H1 (cell line): ENCODE data around the gene CEBPA. TPM values are rescaled to one million over a fixed set of nuclear protein-coding genes. Genes with fewer than 3 reads are reported as not detected.

Source experiments
- CTCF ChIA-PET: fragments of 300-600 bp; sonication (Branson Sonifier 250); formaldehyde crosslinking; loops from one replicate; lab custom pipeline; 2021; ENCODE audit not compliant: partially characterized antibody; lab: Charles Lee
- POLR2A ChIA-PET: fragments of 300-600 bp; sonication (Branson Sonifier 250); formaldehyde crosslinking; loops from one replicate; lab custom pipeline; 2021; ENCODE audit warnings: inconsistent platforms; ENCODE audit not compliant: partially characterized antibody; lab: Charles Lee
- DNase-seq, 2 experiments: peaks; one replicate each; pipeline versions ENCODE4 v3.0.0 to v3.0.0-alpha.2; 2010 to 2022; ENCODE audit warnings: low spot score in 2 of 2, low read depth in 1 of 2, mixed read lengths in 1 of 2
- FAIRE-seq: peaks from 2 replicates; lab custom pipeline; 2011; peaks lifted over from hg19 to GRCh38; lab: Jason Lieb, UNC
- H2AFZ ChIP-seq: 2 replicates; pipeline ENCODE4 v1.8.1; 2012; ENCODE audit warnings: low read length, inconsistent platforms
- H2AK5ac ChIP-seq: 2 replicates; pipeline ENCODE4 v1.6.1; 2013; ENCODE audit warnings: low read depth, low read length
- H2BK120ac ChIP-seq: replicated peaks from 2 replicates; pipeline ENCODE3; 2013; ENCODE audit warnings: low read depth, low read length, inconsistent platforms
- H2BK12ac ChIP-seq: 2 replicates; pipeline ENCODE4 v1.6.1; 2013; ENCODE audit warnings: low read depth, low read length
- H2BK15ac ChIP-seq: 2 replicates; pipeline ENCODE4 v1.6.1; 2013; ENCODE audit warnings: low read length
- H2BK20ac ChIP-seq: 2 replicates; pipeline ENCODE4 v1.6.1; 2013; ENCODE audit warnings: low read length
- H2BK5ac ChIP-seq: 2 replicates; pipeline ENCODE4 v1.6.1; 2013; ENCODE audit warnings: low read depth, low read length
- H3K14ac ChIP-seq: 2 replicates; pipeline ENCODE4 v1.6.1; 2013; ENCODE audit warnings: inconsistent platforms; ENCODE audit not compliant: insufficient read length
- H3K18ac ChIP-seq: 2 replicates; pipeline ENCODE4 v1.6.1; 2013; ENCODE audit warnings: low read length; ENCODE audit errors: extremely low read depth
- H3K23ac ChIP-seq: 2 replicates; pipeline ENCODE4 v1.6.1; 2013; ENCODE audit warnings: inconsistent platforms; ENCODE audit not compliant: insufficient read length
- H3K23me2 ChIP-seq: 2 replicates; pipeline ENCODE4 v1.6.1; 2013; ENCODE audit warnings: low read depth, low read length
- H3K27ac ChIP-seq: 2 replicates; pipeline ENCODE4 v1.6.1; 2011; ENCODE audit warnings: low read depth, low read length, inconsistent platforms
- H3K27me3 ChIP-seq, 4 experiments: replicated peaks in 1 of 4; 1 replicate in 1 of 4; 2 replicates in 3 of 4; pipeline versions ENCODE4 v1.6.1 to v1.8.1; 2011 to 2013; ENCODE audit warnings: low read length in 3 of 4, mild to moderate bottlenecking in 3 of 4, inconsistent platforms in 2 of 4, mixed read lengths in 2 of 4, moderate library complexity in 1 of 4; ENCODE audit not compliant: control insufficient read depth in 3 of 4, insufficient read depth in 3 of 4; ENCODE audit errors: extremely low read depth in 1 of 4
- H3K36me3 ChIP-seq, 4 experiments: 2 replicates each; pipeline versions ENCODE4 v1.6.1 to v1.8.1; 2011 to 2013; ENCODE audit warnings: mild to moderate bottlenecking in 4 of 4, low read length in 3 of 4, moderate library complexity in 2 of 4, control low read depth in 1 of 4, inconsistent platforms in 1 of 4; ENCODE audit not compliant: insufficient read depth in 4 of 4, control insufficient read depth in 2 of 4
- H3K4ac ChIP-seq: replicated peaks from 2 replicates; pipeline ENCODE3; 2013; ENCODE audit warnings: low read length, low read depth, mixed read lengths, inconsistent platforms; ENCODE audit not compliant: insufficient read length
- H3K4me1 ChIP-seq, 4 experiments: replicated peaks in 1 of 4; 1 replicate in 1 of 4; 2 replicates in 3 of 4; pipeline versions ENCODE4 v1.6.1 to v1.8.1; 2011 to 2013; ENCODE audit warnings: low read length in 3 of 4, inconsistent platforms in 2 of 4, mixed read lengths in 1 of 4; ENCODE audit not compliant: insufficient read depth in 4 of 4, control insufficient read depth in 3 of 4
- H3K4me2 ChIP-seq, 2 experiments: 2 replicates each; pipeline versions ENCODE4 v1.6.1 to v1.8.1; 2011 to 2013; ENCODE audit warnings: low read depth in 2 of 2, low read length in 2 of 2, control low read depth in 1 of 2, inconsistent platforms in 1 of 2, mild to moderate bottlenecking in 1 of 2; ENCODE audit not compliant: insufficient read depth in 1 of 2
- H3K4me3 ChIP-seq, 4 experiments: fragments of 200-600, 300-600 bp in 1 of 4; sonication (generic), shearing (Covaris generic), sonication (Bioruptor Twin) in 1 of 4; 2 replicates each; pipeline versions ENCODE4 v1.5.1 to v1.8.1; 2011 to 2016; ENCODE audit warnings: low read length in 4 of 4, low read depth in 3 of 4, control low read depth in 2 of 4, inconsistent platforms in 2 of 4, mild to moderate bottlenecking in 2 of 4, mixed read lengths in 1 of 4, moderate library complexity in 1 of 4; ENCODE audit not compliant: insufficient read depth in 2 of 4; ENCODE audit errors: extremely low read depth in 1 of 4
- H3K56ac ChIP-seq: replicated peaks from 2 replicates; pipeline ENCODE3; 2013; ENCODE audit warnings: low read depth, mild to moderate bottlenecking, mixed read lengths, low read length, inconsistent platforms; ENCODE audit not compliant: insufficient read length
- H3K79me1 ChIP-seq: 2 replicates; pipeline ENCODE4 v1.6.1; 2013; ENCODE audit warnings: low read depth, low read length, control low read depth
- H3K79me2 ChIP-seq, 2 experiments: 2 replicates each; pipeline versions ENCODE4 v1.6.1 to v1.8.1; 2012 to 2013; ENCODE audit warnings: low read length in 2 of 2, mild to moderate bottlenecking in 2 of 2, inconsistent platforms in 1 of 2; ENCODE audit not compliant: insufficient read depth in 2 of 2, control insufficient read depth in 1 of 2
- H3K9ac ChIP-seq, 4 experiments: replicated peaks in 1 of 4; 1 replicate in 1 of 4; 2 replicates in 3 of 4; pipeline versions ENCODE4 v1.6.1 to v1.8.1; 2011 to 2013; ENCODE audit warnings: low read depth in 3 of 4, low read length in 3 of 4, control low read depth in 2 of 4, mild to moderate bottlenecking in 2 of 4, moderate library complexity in 2 of 4, inconsistent platforms in 1 of 4; ENCODE audit errors: extremely low read depth in 1 of 4
- H3K9me3 ChIP-seq, 2 experiments: 2 replicates each; pipeline versions ENCODE4 v1.6.1 to v1.8.1; 2012 to 2013; ENCODE audit warnings: mild to moderate bottlenecking in 2 of 2, moderate library complexity in 2 of 2, control low read depth in 1 of 2, inconsistent platforms in 1 of 2, low read depth in 1 of 2, low read length in 1 of 2, mixed read lengths in 1 of 2; ENCODE audit not compliant: insufficient read depth in 2 of 2
- H4K20me1 ChIP-seq, 2 experiments: replicated peaks in 1 of 2; 2 replicates each; pipeline versions ENCODE3 to v1.8.1; 2011 to 2013; ENCODE audit warnings: inconsistent platforms in 2 of 2, low read length in 2 of 2, mild to moderate bottlenecking in 1 of 2; ENCODE audit not compliant: insufficient read depth in 2 of 2, control insufficient read depth in 1 of 2
- H4K5ac ChIP-seq: 2 replicates; pipeline ENCODE4 v1.6.1; 2013; ENCODE audit warnings: low read length, low read depth, mixed read lengths, inconsistent platforms; ENCODE audit not compliant: insufficient read length
- H4K8ac ChIP-seq: 2 replicates; pipeline ENCODE4 v1.8.0; 2013; ENCODE audit warnings: mild to moderate bottlenecking, moderate library complexity, low read length, inconsistent platforms; ENCODE audit not compliant: insufficient read depth; ENCODE audit errors: extremely low read depth
- H4K91ac ChIP-seq: replicated peaks from 2 replicates; pipeline ENCODE3; 2013; ENCODE audit warnings: low read length, mixed read lengths, inconsistent platforms; ENCODE audit not compliant: insufficient read length
- ASH2L ChIP-seq: fragments of 200-600, 300-600 bp; sonication (generic); IDR thresholded peaks from one replicate; pipeline ENCODE4 v1.7.1; 2017; ENCODE audit warnings: low read length
- CBX5 ChIP-seq: fragments of 300-800, 300-1000 bp; sonication (generic); IDR thresholded peaks from 2 replicates; pipeline ENCODE4 v1.7.1; 2016; ENCODE audit warnings: antibody characterized with exemption, low read length, low read depth
- CHD1 ChIP-seq: IDR thresholded peaks from 2 replicates; pipeline ENCODE4 v1.6.1; 2012; ENCODE audit warnings: low read depth, low read length, improper control_type of control experiment
- CREB1 ChIP-seq: IDR thresholded peaks from 2 replicates; pipeline ENCODE4 v1.6.1; 2012; ENCODE audit warnings: inconsistent platforms
- CTBP2 ChIP-seq: IDR thresholded peaks from 2 replicates; pipeline ENCODE4 v1.7.0; 2011; ENCODE audit warnings: borderline replicate concordance, mild to moderate bottlenecking, moderate library complexity, mixed read lengths, low read length; ENCODE audit not compliant: insufficient read depth, insufficient read length
- EZH2 ChIP-seq: fragments of 200-600 bp; sonication (generic); IDR thresholded peaks from 2 replicates; pipeline ENCODE4 v1.7.1; 2012; ENCODE audit warnings: low read depth, mild to moderate bottlenecking, moderate library complexity, low read length, inconsistent platforms; ENCODE audit not compliant: severe bottlenecking
- WGBS, 2 experiments: shearing (Covaris generic) in 1 of 2; methylation state at CpG; one replicate each; pipeline versions ENCODE4 v1.1.6 to v1.1.7; 2013 to 2015; ENCODE audit warnings: low lambda C conversion rate in 2 of 2, mixed read lengths in 2 of 2, inconsistent platforms in 1 of 2, low coverage in 1 of 2, missing lambda C conversion rate in 1 of 2; ENCODE audit not compliant: insufficient replicate concordance in 2 of 2, insufficient coverage in 1 of 2, insufficient read length in 1 of 2; ENCODE audit errors: extremely low coverage in 1 of 2, missing lambda C conversion rate in 1 of 2; 5-methylcytosine and 5-hydroxymethylcytosine counted together
- polyA plus RNA-seq, 7 experiments: library from polyadenylated mRNA; depleted of rRNA in 3 of 7; stranded (reverse) in 5 of 7; unstranded in 2 of 7; fragments of >200 nt in 5 of 7; fragments of 200-250 nt in 2 of 7; gene quantifications; 1 replicate in 5 of 7; 2 replicates in 1 of 7; 4 replicates in 1 of 7; pipeline versions ENCODE4 v1.2.1 to v1.2.3, GENCODE V29; 2011 to 2013; ENCODE audit warnings: missing spikeins in 2 of 7, mixed read lengths in 2 of 7
- total RNA-seq: library from RNA; stranded (reverse); fragmentation: NEBNext Ultra II Directional; extraction: Animal tissue kit (Norgen Biotek cat#: 25700); gene quantifications from 2 replicates; pipeline ENCODE4 v1.2.1, GENCODE V29; 2021

Gene CEBPA
- total and polyA plus RNA-seq, 2 of the 8 experiments (the other 6 are each of a cell fraction or from before 2014, with no cell fraction given), result 2.0 to 2.7 TPM

DNA sequence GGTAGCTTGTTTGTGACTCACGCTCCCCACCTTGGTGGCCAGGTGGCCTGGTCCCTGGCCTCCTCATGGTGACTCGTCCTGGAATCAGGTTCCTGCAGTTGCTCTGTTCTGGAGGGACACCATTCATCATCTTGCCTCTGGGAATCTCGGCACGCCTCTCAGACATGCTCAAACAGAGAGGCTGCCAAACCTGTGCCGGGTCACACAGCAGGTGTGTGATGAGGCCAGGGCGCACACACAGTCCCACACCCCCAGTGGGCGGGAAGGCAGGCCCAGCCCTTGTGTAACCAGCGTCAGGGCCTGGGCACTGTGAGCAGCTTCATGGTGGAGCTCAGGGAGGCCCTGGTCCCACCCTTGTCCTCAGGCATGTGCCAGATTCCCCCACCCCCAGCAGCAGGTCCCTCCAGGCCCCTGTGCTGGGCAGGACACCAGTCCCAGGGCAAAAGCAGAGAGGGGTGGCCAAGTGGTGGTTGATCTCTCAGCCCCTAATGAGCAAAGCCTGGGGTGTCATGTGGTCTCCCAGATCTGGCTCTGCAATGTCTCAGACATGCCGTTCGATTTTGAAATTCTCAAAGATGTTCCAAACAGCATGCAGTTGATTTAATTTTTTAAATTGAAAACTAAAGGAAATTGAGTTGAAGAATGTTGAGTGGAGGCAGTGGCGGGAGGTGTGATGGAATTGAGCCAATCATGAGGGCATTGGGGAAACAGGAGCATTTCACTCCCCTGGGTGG, 12.1 kb downstream of the CEBPA start:
- TF ChIP-seq ASH2L (no peak), CTBP2 (no peak), EZH2 (no peak), CHD1 (no peak), CREB1 (no peak), CBX5 (no peak)
- POLR2A ChIA-PET, result interaction anchor here (0.6 to 4.7 kb wide), 3 partner anchors 10 to 448 kb away, joined by 3 to 16 read pairs (median 3); no protein-coding TSS in a partner anchor
- peaks cover 0 to 10% (median 1%) of the 10 kb centered on the region in 4 experiments; a peak in 4 of 7 replicates for H3K4me1 ChIP-seq
- no peak overlapping the region for H2BK12ac ChIP-seq
- H3K18ac ChIP-seq, result no peak overlapping the region
- WGBS, 2 experiments, result 90% methylated on average over 10 of the region's 11 CpGs; no CpG with 5 or more reads in 1 of the 2 experiments
- H3K56ac ChIP-seq, result no peak overlapping the region
- H4K5ac ChIP-seq, result no peak overlapping the region
- no peaks in the 10 kb centered on the region for H3K79me2 ChIP-seq
- no peaks in the 10 kb centered on the region; a peak in 1 of 8 replicates for H3K36me3 ChIP-seq
- CTCF ChIA-PET, result no interaction called here
- no peak overlapping the region for H2BK20ac ChIP-seq
- H3K23ac ChIP-seq, result no peak overlapping the region
- H2BK5ac ChIP-seq, result no peak overlapping the region
- no peak overlapping the region for H3K4ac ChIP-seq
- no peaks in the 10 kb centered on the region for H4K20me1 ChIP-seq
- H2BK15ac ChIP-seq, result 0 out of 2 replicates have a peak overlapping the region, but pooled peaks have one; percentile 36
- H3K9me3 ChIP-seq, result peaks cover 0 to 5% of the 10 kb centered on the region in 2 experiments; a peak in 1 of 4 replicates
- no peak overlapping the region for H3K27ac ChIP-seq
- H3K4me3 ChIP-seq, result no peak overlapping the region
- H2AFZ ChIP-seq, result no peak overlapping the region
- no peak overlapping the region for H4K91ac ChIP-seq
- H3K4me2 ChIP-seq, result no peak overlapping the region
- H3K79me1 ChIP-seq, result no peaks in the 10 kb centered on the region
- no peak overlapping the region for H3K14ac ChIP-seq
- DNase-seq (no peak), FAIRE-seq (no peak)
- H4K8ac ChIP-seq, result no peak overlapping the region
- H2AK5ac ChIP-seq, result no peak overlapping the region
- no peaks in the 10 kb centered on the region; a peak in 1 of 7 replicates for H3K27me3 ChIP-seq
- no peak overlapping the region for H2BK120ac ChIP-seq
- 0 out of 2 replicates have a peak, but pooled peaks cover 3% of the 10 kb centered on the region for H3K23me2 ChIP-seq
- H3K9ac ChIP-seq, result no peak overlapping the region
